GM19035 (cell line): ENCODE data around the gene DCP2.

Experiments used
- ATAC-seq: cut with Tn5 transposase; IDR thresholded peaks from one replicate; pipeline ENCODE4 v1.9.1; 2021; ENCODE audit not compliant: unreplicated experiment

DCP2 gene

DNA sequence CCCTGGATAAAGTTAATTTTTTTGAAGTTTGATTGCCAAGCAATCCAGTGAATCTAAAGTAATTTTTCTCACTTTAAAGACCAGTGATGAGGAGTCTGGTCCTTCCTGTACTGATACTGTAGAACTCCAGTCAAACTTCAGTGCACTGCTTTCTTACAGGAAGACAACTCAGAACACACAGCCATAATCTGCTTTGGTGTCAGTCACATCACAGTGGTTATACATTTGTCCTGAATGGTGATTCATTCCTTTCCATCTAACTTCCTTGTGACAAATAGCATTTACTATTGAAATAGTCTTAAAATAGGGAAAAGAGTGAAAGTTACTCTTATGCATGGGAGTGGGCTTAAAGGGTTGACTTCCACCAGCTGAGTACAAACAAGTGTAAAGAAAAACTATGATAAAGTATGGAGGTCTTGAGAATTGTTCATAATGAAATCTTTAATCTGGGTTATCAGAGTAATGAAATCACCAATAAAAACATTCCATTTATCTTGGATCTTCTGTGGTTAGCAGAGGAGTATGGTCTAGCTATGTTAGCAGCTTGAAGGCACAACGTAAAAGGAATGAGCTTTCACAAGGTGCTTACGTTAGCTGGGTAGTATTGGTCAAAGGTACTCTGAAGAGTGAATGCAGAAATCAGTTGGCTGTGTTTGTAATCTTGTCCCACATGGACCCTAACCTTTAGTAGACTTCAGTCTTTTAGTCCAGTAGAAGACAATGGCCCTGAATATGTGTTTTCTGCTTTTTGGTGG lies 41.5 kb downstream of the DCP2 start:
- no peak for ATAC-seq

DNA sequence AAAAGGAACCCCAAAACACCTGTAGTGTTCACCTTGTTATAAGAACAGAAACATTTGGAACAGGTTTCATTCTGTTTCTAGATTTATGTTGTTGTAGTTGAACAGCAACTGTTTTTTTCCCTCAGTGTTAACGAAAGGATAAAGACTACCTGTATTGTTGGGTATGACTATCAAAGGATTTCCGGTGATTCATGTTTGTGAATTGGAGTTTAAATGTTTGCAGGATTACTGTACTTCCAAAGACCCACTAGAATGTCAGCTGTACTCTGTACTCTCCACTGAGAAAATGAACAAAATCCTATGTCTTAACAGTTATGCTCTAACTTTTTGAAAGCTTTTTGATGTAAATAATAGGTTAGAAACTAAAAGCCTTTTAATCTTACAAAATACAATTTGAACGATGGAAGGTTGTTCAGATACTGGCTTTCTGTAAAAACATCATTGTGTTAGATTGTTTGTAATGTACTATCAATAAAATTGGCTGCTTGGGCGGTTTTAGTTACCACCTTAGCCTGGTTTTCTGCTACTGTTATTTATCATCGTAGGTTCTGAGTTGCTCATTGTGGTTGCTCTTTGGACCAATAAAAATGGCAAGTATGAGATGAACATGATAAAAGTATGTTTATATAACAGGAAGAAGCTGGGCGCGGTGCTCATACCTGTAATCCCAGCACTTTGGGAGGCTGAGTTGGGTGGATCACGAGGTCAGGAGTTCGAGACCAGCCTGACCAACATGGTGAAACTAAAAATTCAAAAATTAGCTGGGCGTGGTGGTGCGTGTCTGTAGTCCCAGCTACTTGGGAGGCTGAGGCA lies 44.1 kb downstream of the DCP2 start:
- no peak for ATAC-seq

DNA sequence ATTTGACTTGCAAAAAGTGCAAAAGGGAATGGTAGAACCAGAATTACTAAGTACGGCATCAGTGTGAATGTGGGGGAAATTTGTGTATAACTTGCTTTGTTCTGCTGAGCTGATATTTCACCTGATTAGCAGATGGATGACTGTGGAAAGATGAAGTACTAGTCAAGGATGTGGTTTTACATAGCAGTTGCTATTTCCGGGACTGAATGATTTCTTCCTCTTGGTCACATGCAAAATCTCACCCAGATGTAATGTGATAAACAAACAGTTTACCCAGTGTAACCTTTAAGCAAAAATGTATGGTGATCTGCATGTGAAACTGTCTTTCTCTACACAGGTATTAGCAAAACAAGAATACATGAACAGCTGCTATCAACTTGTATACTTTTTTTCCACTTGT lies 46.1 kb downstream of the DCP2 start:
- ATAC-seq = peak; percentile 73

DNA sequence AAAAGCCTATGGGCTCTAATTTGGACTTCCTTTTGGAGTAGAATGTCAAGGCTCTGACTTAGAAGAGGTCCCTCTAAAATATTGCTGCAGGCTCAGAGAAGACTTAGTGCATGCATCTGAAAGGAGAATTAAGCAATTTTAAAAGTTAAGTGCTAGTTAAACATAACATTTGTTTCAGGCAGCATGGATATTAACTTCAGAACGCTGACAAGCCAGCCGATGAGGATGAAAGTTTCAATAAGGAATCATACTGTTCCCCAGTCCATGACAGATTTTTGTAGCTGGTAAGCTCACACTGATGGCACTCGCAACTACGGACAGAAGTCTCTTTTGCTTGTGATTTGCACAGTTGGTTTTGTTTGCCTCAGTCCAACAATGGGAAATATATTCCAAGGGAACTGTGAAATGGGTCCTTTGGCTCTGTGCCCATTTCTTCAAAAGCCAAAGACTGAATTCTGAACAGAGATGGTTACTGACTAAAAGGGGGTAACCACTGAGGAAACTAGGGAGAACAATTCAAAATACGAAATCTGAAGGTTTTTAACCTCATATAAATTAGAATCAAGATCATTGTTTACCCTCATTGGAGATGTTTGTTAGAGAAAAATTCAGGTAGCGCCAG lies 47.6 kb downstream of the DCP2 start:
- ATAC-seq = no peak

- ATAC-seq = no peak
These were observed 49.0 kb downstream of the DCP2 start for GRCh38 chr5:113025596-113025995.

DNA sequence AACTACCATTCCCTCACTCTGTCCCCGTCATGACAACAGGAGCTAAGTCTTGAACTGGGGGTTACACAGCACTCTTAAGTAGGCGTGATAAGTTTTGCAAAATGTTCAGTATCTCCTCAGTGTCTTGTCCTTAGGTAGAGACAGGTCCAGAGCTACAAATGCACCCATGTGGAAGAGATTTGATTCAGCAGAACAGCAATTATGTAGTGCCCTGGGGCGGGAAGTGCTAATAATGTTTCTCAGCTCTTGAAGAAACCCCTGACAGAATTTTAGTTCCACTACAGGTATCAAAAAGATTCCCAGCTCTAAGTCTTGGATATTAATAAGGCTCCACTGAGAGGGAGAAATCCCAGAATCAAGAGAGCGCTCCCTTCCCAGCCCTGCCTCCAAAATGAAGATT lies 49.6 kb downstream of the DCP2 start:
- ATAC-seq = no peak

DNA sequence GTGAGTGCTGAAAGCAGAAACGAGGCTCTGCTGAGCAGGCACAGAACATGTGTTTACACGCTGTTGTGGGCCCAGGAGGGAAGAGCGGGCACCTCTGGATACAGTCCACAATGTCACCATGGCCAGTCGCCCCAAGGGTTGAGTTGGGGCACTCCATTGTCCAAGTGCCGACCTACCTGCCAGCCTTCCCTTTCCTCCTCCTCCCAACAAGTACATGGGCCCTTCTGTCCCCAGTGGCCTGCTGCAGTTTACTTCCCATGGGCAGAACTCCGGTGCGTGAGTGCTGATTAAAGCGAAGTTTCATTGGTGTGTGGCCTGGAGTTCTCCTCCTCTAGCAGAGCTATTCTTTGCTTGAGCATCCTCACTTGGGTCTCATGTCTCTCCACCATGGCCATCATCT lies 50.4 kb downstream of the DCP2 start:
- no peak for ATAC-seq

GRCh38 chr5:113027431-113027830 lies 50.8 kb downstream of the DCP2 start:
- ATAC-seq = no peak

GRCh38 chr5:113029614-113030013 lies 53.0 kb downstream of the DCP2 start:
- ATAC-seq = no peak

GRCh38 chr5:113031104-113031503 lies 54.5 kb downstream of the DCP2 start:
- ATAC-seq = no peak

DNA sequence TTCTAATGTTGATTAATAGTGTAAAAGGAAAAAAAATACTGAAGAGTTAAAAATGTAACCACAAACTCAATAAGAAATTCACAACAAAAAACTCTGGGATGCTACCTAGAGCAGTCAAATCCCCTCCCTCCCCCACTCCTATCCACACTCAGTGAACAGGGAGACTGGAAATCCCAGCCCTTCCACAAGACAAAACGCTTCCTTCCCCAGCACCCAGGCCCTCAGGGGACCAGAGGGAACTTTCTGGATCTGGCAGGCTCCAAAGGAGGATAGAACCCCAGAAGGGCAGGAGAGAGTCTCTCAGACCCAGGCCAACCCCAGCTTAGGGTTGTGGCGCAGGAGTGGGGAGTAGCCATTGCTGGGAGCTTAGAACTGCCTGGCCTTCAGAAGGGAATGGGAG lies 55.0 kb downstream of the DCP2 start:
- ATAC-seq = no peak

DNA sequence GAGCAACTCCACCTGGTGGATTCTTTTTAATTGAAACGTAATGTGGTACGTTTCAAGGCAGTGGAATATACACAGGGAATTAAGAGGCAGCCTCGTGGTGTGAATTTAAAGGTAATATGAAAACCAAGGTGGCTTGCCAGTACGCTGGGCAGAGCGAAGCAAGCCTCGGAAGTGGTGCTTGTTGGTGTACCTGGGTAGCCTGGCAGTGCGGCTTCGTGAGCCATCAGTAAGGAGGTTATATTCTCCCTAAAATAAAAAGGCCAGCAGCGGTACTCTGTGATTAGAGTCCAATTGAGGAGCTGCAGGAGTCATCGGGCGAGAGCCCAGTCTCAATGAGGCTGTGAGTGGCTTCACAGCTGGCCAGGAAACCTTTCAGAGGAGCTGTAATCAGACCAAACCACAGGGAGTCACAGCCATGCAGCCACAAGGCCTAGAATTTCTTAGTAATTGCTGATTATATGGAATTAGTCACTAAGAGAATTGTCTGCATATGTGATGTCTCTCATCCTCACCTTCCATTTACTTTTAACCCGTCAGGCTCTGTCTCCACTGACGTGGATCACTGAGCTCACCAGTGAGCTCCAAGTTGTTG lies 57.7 kb downstream of the DCP2 start:
- ATAC-seq = no peak

DNA sequence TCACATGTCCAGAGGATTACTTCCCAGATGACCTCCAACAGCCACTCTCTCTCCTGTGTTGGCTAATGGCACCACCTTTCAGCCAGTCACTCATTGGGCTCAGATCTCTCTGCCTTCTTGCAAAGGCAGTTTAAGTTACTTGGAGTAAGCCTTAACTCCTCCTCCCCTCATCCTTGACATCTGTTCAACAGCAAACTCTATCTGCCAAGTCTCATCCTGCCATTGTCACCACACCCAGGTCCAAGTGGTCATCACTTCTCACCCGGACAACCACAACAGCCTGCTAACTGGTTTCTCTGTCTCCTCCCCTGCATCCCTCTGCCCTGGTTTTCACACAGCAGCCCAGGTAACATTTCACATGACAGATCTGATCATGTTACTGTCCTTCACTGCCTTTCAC lies 58.5 kb downstream of the DCP2 start:
- no peak for ATAC-seq

GRCh38 chr5:113036321-113036720 lies 59.7 kb downstream of the DCP2 start:
- no peak for ATAC-seq

DNA sequence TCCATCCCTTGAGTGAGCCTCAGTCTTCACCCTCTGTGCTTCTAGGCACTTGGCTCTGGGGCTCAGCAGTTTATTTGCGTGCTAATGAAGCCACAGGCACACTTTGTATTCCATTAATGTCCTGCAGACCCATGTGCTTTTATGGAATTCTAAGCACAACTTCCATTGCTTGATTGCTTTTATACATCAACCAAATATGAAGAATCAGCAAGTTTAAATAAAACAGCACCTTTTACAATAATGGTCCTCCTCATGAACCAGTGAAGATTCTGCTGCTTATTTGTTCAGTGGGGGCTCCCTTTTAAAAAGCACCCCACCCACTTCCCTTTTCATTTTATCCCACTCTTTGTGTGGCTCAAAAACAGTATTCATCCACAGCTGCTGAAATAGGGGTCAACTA lies 60.2 kb downstream of the DCP2 start:
- ATAC-seq = no peak

GRCh38 chr5:113038136-113038535 lies 61.5 kb downstream of the DCP2 start:
- ATAC-seq = no peak

DNA sequence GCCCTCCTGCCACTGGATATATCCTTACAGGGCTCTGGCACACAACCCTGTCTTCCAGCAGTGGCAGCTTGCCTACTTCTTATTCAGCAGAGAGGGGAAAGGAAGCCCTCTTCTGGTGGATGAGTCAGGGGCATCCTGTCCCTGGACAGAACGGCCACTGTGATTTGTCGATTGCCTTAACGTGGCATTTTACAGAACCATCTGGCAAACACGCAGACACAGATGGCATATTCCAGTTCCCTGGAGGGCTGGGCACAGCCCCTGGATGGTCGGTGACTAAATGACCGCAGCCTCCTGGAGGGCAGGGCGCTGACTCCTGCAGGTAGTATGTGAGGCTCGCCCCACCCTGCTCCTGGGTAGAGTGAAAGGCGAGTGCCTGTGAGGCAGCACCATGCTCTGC lies 62.1 kb downstream of the DCP2 start:
- ATAC-seq = no peak

DNA sequence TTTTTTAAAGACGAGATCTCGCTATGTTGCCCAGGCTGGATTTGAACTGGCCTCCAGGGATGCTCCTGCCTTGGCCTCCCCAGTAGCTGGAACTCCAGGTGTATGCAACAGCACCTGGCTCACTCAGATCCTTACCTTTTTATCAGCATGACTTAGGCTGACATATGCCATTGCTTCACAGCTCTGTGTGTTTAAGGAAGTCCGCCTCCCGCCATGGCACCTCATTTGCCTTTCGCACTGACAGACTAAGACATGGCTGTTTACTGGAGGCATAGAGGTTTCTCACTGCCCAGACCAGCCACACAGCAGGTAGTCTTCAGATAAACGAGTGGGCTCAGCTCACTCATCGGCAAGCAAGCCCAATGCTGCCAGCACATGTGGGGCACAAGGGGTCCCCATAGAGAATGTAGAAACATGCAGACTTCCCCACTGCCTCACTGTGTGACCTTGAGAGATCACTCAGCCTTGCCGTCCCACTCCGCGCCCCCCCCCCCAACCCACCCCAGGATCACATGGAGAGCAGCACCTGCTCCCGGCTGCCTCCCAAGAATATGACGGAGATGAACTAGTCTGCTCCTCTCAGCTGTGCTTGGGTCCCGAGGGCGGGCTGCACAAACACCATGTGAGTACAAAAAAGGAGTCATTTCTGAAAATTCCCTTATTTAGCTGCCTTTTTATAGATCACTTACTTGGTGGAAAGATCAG lies 62.8 kb downstream of the DCP2 start:
- no peak for ATAC-seq

GRCh38 chr5:113039934-113040285 lies 63.3 kb downstream of the DCP2 start:
- ATAC-seq = no peak

GRCh38 chr5:113040672-113041260 lies 64.2 kb downstream of the DCP2 start:
- no peak for ATAC-seq
